Measurements from ENCODE around the gene DNAJB13.

- TF ChIP-seq CTCF (IDR thresholded peaks at IDR 0.05; ENCODE audit: poor library complexity, severe bottlenecking) (no peak), TAF1 (IDR thresholded peaks at IDR 0.05; ENCODE audit: low read depth) (no peak), EZH2 (IDR thresholded peaks at IDR 0.05; ENCODE audit: borderline replicate concordance, insufficient read depth, low read length, poor library complexity, severe bottlenecking) (no peak)
Observed at GRCh38 chr11:74011360-74012073, 60.7 kb downstream of the DNAJB13 start.
